GM19467 (cell line): ENCODE results near the gene LAG3.

Source experiments
- ATAC-seq: cut with Tn5 transposase; IDR thresholded peaks from one replicate; pipeline ENCODE4 v1.9.1; 2021; ENCODE audit warnings: mild to moderate bottlenecking, moderate library complexity; ENCODE audit not compliant: unreplicated experiment

Gene LAG3

DNA sequence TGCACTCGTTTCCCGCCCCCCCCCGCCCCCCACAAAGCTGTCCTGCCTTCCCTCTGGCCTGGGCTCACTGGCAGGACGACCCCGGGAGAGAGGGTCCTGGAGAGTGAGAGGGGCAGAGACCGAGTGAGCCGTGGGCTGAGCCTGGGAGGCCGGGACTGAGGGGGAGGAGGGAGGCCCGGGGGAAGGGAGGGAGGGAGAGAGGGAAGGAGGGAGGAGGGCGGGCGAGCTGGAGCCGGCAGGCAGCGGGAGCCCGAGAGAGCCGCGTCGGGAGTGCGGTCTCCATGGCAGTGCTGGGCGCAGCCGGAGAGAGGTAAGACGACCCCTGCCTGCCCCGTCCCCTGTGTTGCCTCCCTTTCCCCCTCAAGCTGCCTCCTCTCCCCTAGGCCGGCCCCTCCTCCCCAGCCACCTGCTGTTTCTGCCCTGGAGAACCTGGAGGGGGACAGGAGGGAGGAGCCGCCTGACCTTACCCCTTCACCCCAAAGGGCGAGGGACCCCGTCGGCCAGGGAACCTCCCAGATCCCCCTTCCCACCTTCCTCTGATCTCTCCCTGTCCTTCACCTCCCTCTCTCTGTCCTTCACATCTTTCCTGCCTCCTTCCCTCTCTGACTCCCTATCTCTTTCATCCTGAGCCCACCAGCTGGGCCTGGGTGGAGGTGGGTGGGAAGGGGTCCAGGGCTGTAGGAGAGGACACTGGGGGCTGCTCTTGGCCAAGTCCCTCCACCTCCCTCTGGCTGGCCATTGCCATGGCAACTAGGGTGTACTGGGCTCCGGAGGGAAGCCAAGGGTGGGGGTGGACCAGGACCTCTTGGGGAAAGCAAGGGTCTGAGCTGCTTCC lies 49.5 kb downstream of the LAG3 start, which contains the start of gene GPR162:
TSS of gene GPR162 (plus strand) at position 231 of the 835 bp plus-strand sequence. CDS start 2,078 bp downstream, outside the sequence.
- ATAC-seq, result no peak

DNA sequence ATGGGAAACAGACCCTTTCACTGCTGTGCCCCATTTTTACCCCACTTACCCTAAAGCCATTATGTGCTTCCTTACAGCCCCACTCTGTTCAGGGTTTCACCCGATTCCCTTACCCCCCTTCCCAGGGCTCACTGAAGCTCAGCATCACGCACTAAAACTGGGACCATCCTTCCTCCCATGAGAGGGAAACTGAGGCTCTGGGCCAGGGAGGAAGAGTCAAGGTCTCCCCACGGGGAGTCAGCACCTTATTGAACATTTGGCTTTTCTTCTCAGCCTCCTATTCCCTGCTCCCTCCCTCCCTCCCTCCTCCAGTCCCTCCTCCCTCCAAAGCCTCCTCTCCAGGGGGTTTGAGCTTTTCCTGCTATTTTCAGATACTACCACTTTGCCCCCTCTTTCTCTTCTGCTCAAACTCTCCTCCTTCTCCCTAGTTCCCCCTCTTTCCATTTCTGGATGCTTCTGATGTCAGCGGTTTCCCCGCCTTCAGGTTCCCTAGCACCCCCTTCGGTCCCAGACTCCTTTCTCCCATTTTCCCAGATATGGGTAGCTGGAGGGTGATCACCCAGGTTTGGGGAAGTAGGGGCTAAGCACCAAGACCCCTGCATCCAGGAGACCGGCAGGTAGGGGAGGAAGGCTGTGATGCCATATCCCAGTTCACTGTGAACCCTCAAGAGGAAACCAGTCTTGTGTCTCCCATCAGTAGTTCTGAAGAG lies 50.3 kb downstream of the LAG3 start:
- no peak for ATAC-seq

GRCh38 chr12:6823182-6824084 lies 51.1 kb downstream of the LAG3 start:
- ATAC-seq, result no peak

DNA sequence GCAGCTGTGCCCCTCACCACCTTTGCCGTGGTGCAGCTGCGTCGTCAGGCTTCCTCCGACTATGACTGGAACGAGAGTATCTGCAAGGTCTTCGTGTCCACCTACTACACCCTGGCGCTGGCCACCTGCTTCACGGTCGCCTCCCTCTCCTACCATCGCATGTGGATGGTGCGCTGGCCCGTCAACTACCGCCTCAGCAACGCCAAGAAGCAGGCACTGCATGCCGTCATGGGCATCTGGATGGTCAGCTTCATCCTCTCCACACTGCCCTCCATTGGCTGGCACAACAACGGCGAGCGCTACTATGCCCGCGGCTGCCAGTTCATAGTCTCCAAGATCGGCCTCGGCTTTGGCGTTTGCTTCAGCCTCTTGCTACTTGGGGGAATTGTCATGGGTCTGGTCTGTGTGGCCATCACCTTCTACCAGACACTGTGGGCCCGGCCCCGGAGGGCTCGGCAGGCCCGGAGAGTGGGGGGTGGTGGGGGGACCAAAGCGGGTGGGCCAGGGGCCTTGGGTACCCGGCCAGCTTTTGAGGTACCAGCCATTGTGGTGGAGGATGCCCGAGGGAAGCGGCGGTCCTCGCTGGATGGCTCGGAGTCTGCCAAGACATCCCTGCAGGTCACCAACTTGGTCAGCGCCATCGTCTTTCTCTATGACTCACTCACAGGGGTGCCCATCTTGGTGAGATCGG lies 51.9 kb downstream of the LAG3 start:
- no peak for ATAC-seq

- no peak for ATAC-seq
Observed at GRCh38 chr12:6824901-6825381, 52.6 kb downstream of the LAG3 start.

DNA sequence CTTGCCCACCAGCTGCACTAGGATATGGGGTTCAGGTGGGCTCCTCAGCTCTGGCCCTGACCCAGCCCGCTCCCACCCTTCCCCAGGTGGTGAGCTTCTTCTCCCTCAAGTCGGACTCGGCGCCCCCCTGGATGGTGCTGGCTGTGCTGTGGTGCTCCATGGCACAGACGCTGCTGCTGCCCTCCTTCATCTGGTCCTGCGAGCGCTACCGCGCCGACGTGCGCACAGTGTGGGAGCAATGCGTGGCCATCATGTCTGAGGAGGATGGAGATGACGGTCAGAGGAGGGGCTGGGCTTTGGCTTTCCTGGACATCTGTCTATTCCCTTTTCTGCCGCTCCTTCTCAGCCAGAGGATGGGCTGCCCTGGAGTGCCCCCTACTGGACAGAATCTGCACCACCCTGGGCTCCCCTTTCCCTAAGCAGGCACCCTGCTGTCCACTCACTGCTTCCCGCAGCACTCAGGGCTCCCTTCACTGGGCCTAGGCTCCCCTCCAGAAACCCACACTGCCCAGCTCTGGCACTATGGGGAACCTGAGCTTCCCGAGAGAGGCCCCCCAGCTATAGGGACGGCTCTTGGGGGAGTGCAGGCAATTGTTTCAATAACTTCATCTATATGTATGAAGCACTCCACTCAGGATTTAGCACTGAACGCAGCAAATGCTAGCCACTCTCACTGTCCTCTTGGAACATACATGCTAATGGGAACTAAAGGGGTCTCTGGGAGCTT lies 53.2 kb downstream of the LAG3 start:
- ATAC-seq, result no peak

GRCh38 chr12:6826125-6826733 lies 53.9 kb downstream of the LAG3 start:
- ATAC-seq, result no peak

DNA sequence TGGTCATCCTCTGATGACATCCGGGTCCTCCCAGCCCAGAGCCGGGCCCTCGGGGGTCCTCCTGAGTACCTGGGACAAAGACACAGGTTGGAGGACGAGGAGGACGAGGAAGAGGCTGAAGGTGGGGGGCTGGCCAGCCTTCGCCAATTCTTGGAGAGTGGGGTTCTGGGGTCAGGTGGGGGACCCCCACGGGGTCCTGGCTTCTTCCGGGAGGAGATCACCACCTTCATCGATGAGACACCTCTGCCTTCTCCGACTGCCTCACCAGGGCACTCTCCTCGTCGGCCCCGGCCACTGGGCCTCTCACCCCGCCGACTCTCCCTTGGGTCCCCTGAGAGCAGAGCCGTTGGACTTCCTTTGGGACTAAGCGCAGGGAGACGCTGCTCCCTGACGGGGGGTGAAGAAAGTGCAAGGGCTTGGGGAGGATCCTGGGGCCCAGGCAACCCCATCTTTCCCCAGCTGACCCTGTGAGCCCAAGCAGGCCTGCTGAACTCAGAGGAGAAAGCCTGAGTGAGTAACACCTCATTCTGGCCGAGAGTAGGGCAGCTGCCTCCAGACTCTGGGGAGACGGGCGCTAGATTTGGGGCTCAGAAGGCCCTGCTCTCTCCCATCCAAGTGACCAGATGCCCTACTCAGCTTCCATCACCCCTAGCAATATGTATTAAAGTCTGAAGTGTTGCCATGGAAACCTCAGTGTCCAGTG lies 54.6 kb downstream of the LAG3 start:
- no peak for ATAC-seq

DNA sequence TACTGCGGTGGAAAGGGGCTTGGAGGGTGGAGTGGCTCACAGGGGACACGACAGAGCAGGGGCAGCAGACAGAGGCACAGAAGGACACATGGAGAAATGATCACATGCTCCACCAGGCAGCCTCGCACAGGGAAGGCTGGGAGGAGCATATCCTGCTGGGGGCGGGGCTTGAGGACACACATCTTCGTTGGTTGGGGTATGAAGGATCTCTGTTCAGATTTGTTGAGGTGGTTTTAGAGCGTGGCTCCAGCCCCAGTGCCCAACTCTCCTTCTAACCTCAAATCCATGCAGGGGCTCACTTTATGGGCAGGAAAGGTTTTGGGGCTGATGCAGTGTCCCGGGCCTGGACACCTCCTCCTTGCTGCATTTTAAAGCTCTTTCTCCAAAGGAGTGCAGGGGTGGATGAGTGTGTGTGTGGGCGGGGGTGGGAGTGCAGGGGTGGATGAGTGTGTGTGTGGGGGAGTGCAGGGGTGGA lies 55.2 kb downstream of the LAG3 start:
- ATAC-seq, result no peak
